Measurements from ENCODE around the gene SOCS2. TPM values are rescaled to one million over a fixed set of nuclear protein-coding genes. Genes with fewer than 3 reads are reported as not detected.
A peak's percentile ranks its signal among the peaks of the same experiment; 100 is the strongest.

Gene SOCS2
- total RNA-seq, 1 experiment from 2014 or later, result 57.2 TPM

DNA sequence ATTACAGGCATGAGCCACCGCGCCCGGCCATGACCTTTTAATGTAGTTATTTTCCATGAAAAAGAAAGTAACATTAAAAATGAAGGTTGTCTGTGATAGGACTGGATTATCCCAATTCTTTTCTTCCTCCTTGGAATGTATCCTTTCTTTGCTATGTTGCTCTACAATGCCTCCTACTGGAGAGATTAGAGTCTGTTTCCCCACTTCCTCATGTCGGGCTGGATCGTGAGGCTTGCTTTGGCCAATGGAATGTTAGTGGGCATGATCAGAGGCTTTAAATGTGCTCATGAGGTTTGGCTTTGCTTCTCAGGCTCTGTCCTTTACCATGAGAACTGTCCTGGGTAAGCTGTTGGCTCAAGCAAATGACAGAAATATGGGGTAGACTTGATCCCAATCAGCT is 34.7 kb upstream of the SOCS2 start:
- no peak overlapping the region for H3K56ac ChIP-seq (ENCODE audit: insufficient read length, low read depth, low read length)
- no peaks in the 10 kb centered on the region for H3K79me2 ChIP-seq (ENCODE audit: insufficient read depth, low read length)
- H3K9me3 ChIP-seq (ENCODE audit: control insufficient read depth, low read depth, low read length), result no peaks in the 10 kb centered on the region
- Mint-ChIP-seq H3K9me3 (no peaks in the 10 kb centered on the region), H3K27me3 (ENCODE audit: low read depth) (peaks cover 1% of the 10 kb centered on the region; the same call in 1 of the 2 replicates), H3K4me3 (no peak overlapping the region), H3K4me1 (peaks cover 4% of the 10 kb centered on the region in 2 experiments), H3K27ac (no peak overlapping the region), H3K36me3 (ENCODE audit: insufficient read depth in 1 of 3, low read depth in 3 of 3) (peaks cover 0 to 1% (median 0%) of the 10 kb centered on the region in 3 experiments; a peak in 1 of 7 replicates)
- no peaks in the 10 kb centered on the region for H3K4me1 ChIP-seq (ENCODE audit: insufficient read depth, low read length)
- no peak overlapping the region for H3K4me2 ChIP-seq (ENCODE audit: insufficient read depth, insufficient read length, low read length)
- no peak for DNase-seq
- H3K18ac ChIP-seq (ENCODE audit: insufficient read length, low read depth, low read length), result no peak overlapping the region
- no peak overlapping the region for H2BK20ac ChIP-seq (ENCODE audit: low read depth, low read length, poor library complexity, severe bottlenecking)
- no peak overlapping the region for H3K27ac ChIP-seq (ENCODE audit: insufficient read length, low read depth, low read length)
- H2AFZ ChIP-seq (ENCODE audit: low read length), result no peak overlapping the region
- no peak overlapping the region for H4K91ac ChIP-seq (ENCODE audit: insufficient read length, low read depth, low read length)
- no peaks in the 10 kb centered on the region for H3K27me3 ChIP-seq (ENCODE audit: insufficient read depth, low read length)
- H2BK12ac ChIP-seq (ENCODE audit: insufficient read length, low read depth, low read length), result no peak overlapping the region
- no peaks in the 10 kb centered on the region for H3K23me2 ChIP-seq (ENCODE audit: insufficient read length, low read depth, low read length, poor library complexity, severe bottlenecking)
- no peak overlapping the region for H4K5ac ChIP-seq (ENCODE audit: insufficient read length, low read depth, low read length)
- no peak overlapping the region for H2AK5ac ChIP-seq (ENCODE audit: insufficient read length, low read length)
- H3K9ac ChIP-seq (ENCODE audit: extremely low read depth, insufficient read length, low read length), result no peak overlapping the region
- H4K8ac ChIP-seq (replicated peaks; ENCODE audit: insufficient read length, low read depth, low read length), result no peak overlapping the region
- no peaks in the 10 kb centered on the region for H4K20me1 ChIP-seq (ENCODE audit: control insufficient read depth, insufficient read depth, insufficient read length)
- no peak overlapping the region for H3K14ac ChIP-seq (ENCODE audit: insufficient read depth, low read length)
- no CpG with 5 or more reads among the region's 5 CpGs for WGBS (ENCODE audit: extremely low coverage, insufficient read length, low lambda C conversion rate)
- H2BK120ac ChIP-seq (ENCODE audit: low read depth, low read length, poor library complexity, severe bottlenecking), result no peak overlapping the region
- no peak overlapping the region for H2BK15ac ChIP-seq (ENCODE audit: low read depth, low read length)
- no peak overlapping the region for H3K4ac ChIP-seq (ENCODE audit: low read depth, low read length)
- H3K79me1 ChIP-seq (ENCODE audit: insufficient read depth, low read depth, low read length, poor library complexity, severe bottlenecking), result no peaks in the 10 kb centered on the region
- TF ChIP-seq, protein P1, sequence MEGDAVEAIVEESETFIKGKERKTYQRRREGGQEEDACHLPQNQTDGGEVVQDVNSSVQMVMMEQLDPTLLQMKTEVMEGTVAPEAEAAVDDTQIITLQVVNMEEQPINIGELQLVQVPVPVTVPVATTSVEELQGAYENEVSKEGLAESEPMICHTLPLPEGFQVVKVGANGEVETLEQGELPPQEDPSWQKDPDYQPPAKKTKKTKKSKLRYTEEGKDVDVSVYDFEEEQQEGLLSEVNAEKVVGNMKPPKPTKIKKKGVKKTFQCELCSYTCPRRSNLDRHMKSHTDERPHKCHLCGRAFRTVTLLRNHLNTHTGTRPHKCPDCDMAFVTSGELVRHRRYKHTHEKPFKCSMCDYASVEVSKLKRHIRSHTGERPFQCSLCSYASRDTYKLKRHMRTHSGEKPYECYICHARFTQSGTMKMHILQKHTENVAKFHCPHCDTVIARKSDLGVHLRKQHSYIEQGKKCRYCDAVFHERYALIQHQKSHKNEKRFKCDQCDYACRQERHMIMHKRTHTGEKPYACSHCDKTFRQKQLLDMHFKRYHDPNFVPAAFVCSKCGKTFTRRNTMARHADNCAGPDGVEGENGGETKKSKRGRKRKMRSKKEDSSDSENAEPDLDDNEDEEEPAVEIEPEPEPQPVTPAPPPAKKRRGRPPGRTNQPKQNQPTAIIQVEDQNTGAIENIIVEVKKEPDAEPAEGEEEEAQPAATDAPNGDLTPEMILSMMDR (conservative IDR thresholded peaks at IDR 0.05), result peak; percentile 63
- no peak overlapping the region for H3K23ac ChIP-seq (ENCODE audit: insufficient read length, low read depth, low read length)
- H2BK5ac ChIP-seq (ENCODE audit: insufficient read length, low read length), result no peak overlapping the region
- H3T11ph ChIP-seq (ENCODE audit: low read length), result no peak overlapping the region

Measured in H9 (cell line).